ENCODE results near the gene DRC7.

GRCh38 chr16:57761301-57761700, 66.7 kb downstream of the DRC7 start:
- TF ChIP-seq SUZ12 (IDR thresholded peaks at IDR 0.05), result no peak
- TF ChIP-seq TARDBP (IDR thresholded peaks at IDR 0.05), result no peak
- TF ChIP-seq NFRKB (IDR thresholded peaks at IDR 0.05), result no peak
- TF ChIP-seq FOXA1 (IDR thresholded peaks at IDR 0.05), result no peak
- no peak for TF ChIP-seq BHLHE40 (IDR thresholded peaks at IDR 0.05; ENCODE audit: borderline replicate concordance)
- no peak for TF ChIP-seq SP1 (IDR thresholded peaks at IDR 0.05)
- TF ChIP-seq ZNF384 (IDR thresholded peaks at IDR 0.05), result no peak
- TF ChIP-seq PKNOX1 (IDR thresholded peaks at IDR 0.05), result no peak
- TF ChIP-seq ELF4 (IDR thresholded peaks at IDR 0.05), result no peak
